NCI-H524 (cell line): Measurements from ENCODE around the gene PRSS50.
"Not testable (repeated sequence)": the region's sequence is repeated elsewhere in the genome, so short reads cannot be mapped to it uniquely, and the experiment has no call there.

ENCODE experiments used
- DNase-seq, 2 experiments: peaks; one replicate each; lab custom pipeline; 2025; lab: John Stamatoyannopoulos, UW

The PRSS50 gene

GRCh38 chr3:46717447-46718231 is at the start of gene PRSS50:
Gene PRSS50, minus strand, starts transcription at chr3:46717869. Its CDS starts 45 bp downstream, at chr3:46717824.
- no peak for DNase-seq

DNA sequence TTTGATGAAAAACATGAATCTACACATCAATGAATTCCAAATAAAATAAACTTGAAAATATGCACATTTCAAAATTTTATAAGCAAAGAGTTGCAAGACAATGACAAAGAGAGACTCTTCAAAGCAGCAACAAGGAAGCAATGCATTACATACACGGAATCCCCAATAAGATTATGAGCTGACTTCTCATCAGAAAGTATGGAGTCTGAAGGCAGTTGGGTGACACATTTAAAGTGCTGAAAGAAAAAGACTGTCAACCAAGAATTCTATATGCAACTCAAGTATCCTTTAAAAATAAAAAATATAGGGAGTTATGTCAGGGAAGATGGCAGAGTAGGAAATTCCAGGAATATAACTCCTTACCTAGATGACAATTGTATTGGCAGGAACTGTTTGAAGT is 46.5 kb upstream of the PRSS50 start:
- DNase-seq, result no peak

DNA sequence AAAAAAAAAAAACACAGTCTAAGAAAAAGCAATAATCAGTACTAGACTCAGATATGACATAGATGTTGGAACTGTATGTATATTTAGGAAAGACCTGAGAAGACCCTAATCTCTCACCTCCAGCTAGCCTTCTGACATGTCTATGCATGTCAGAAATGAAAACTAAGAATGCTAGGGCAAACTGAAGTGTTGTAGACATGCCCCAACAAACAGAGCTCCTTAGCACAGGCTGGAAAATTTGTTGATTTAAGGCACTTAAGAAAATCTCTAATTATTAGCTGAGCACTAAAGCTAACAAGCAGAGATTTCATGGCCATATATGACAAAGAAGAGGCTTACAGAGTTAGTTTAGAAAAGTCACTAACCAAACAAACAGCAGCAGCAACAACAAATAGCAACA is 45.5 kb upstream of the PRSS50 start:
- no peak for DNase-seq

DNA sequence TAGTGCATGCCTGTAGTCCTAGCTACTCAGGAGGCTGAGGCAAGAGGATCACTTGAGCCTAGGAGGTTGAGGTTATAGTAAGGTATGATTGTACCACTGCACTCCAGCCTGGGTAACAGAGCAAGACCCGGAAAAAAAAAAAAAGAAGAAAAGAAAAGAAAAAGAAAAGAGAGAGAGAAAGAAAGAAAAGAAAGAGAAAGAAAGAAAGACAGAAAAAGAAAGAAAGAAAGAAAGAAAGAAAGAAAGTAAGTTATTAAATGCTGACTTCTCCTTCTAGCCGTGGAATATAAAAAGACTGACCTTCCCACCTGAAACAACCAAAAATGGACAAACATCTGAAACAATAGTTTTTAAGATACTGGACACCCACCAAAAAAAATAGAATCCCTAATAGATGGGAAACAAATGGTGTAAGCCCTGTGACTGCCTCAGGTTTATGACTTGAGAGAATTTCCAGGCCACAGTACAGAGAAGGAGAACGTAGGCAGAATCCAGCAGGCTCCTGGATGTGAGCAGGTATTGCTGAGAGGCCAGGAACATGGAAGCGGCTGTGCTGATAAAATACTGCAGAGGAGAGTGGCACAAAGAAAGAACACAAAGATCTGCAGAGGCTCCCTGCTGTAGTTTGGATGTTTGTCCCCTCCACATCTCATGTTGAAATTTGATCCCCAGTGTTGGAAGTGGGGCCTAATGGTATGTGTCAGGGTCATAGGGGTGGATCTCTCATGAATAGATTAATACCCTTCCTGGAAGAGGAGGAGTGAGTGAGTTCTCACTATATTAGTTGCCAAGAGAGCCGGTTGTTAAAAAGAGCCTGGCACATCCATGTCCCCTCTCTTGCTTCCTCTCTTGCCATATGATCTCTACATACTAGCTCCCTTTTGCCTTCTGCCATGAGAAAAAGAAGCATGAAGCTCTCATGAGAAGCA is 41.8 kb upstream of the PRSS50 start:
- DNase-seq, result no peak

- DNase-seq, result no peak
Measured at GRCh38 chr3:46756642-46757041, 39.0 kb upstream of the PRSS50 start.

DNA sequence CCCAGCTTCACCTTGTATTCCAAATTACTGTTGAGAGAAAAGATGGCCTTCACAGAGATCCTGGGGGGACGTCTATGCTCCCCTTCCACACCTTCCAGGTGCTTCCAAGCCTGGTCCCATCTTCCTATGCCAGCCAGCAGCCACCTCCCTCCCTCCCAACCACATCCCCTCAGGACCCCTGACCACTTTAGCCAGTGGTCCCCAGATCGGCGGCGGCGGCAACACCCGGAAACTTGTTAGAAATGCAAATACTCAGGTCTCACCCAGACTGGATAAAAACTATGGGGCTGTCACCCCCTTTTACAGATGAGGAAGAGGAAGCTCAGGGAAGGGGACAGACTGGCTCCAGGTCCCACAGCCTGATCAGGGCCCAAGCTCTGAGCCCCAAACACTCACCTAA is 38.0 kb upstream of the PRSS50 start:
- DNase-seq, result no peak

- not testable (repeated sequence) for DNase-seq
Measured at GRCh38 chr3:46753127-46753526, 35.5 kb upstream of the PRSS50 start.

DNA sequence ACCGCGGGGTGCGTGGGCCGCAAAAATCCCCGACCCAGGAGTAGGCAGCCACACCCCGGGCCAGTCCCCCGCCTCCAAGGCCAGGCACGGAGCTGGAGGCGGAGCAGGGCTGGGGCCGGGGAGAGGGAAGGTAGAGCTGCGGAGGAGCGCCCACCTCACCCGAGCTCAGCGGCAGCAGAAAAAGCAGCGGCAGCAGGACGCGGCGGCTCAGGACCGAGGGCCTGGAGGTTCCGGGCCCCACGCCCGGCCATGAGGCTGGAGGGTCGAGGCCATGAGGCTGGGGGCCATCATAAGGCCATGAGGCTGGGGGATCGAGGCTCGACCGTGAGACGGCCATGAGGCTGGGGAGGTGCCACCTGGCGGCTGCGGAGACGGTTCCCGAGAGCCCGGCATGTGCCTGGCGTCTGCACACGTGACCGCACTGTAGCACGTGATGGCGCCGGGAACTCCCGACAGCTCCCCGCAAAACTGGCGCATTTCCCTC is 32.9 kb upstream of the PRSS50 start:
- DNase-seq, result no peak

- no peak for DNase-seq
Measured at GRCh38 chr3:46749129-46749528, 31.5 kb upstream of the PRSS50 start.

DNA sequence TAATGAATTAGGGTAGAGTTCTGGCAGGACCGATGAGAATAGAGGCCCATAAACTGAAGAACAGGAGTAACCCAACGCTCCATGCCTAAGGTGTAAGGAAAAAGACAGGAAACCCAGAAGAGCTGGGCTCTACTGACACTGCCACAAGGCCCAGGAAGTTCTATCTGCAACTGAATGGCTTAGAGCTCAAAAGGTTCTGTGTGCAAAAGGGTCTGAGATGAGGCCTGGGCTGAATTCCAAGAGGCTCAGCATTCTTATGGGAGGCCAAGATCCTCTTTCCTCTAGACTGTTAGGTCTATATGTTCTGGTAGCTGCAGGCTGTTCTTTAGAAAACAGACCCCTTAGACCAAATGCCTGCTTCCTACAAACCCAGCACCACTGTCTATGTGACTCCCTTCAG is 30.5 kb upstream of the PRSS50 start:
- DNase-seq, result no peak

- no peak for DNase-seq
Measured at GRCh38 chr3:46746711-46747110, 29.0 kb upstream of the PRSS50 start.

DNA sequence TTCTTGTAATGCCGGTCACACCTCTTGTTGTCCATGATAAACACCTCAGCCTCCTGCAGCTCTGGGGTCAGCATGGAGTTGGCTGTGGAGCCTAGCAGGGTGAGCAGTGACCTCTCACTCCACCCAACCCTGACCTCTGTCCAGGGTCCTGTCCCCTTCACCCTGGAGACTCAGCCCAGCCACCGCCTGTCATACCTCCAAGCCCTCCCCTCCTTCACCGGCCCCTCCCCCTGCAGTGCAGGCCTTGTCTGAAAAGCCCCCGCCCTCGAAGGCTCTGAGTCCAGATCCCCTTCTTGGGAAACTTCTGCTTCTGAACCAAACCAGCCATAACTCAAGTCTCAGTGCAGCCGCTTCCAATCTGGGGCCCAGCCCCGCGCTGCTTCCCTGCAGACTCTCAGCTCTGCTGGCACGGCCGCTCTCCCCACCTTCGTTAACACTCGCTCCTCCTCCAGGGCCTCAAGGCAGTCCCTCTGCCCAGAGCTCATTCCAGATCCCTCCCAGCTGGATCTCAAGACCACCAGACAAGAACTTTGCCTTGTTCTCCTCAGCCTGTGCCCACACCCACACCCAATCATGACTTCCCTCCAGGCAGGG is 25.4 kb upstream of the PRSS50 start:
- no peak for DNase-seq

- DNase-seq, result not testable (repeated sequence)
Measured at GRCh38 chr3:46739565-46739964, 21.9 kb upstream of the PRSS50 start.

DNA sequence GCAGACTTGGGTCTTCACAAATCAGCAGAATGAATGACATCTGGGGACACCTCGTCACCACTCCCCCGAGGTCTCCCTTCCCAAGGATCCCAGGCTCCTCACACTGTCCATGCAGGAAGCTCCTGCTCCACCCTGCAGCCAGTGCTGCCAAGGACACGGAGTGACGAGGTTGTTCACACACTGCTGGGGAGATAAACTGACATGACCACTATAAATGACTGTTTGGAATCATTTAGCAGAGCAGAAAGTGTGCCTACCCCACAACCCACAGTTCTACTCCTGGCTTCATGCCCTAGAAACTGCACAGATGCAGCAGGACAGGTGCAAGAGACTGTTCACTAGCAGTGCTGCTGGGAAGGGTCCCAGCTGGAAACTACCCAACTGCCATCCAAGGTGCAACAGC is 19.7 kb upstream of the PRSS50 start:
- DNase-seq, result no peak

DNA sequence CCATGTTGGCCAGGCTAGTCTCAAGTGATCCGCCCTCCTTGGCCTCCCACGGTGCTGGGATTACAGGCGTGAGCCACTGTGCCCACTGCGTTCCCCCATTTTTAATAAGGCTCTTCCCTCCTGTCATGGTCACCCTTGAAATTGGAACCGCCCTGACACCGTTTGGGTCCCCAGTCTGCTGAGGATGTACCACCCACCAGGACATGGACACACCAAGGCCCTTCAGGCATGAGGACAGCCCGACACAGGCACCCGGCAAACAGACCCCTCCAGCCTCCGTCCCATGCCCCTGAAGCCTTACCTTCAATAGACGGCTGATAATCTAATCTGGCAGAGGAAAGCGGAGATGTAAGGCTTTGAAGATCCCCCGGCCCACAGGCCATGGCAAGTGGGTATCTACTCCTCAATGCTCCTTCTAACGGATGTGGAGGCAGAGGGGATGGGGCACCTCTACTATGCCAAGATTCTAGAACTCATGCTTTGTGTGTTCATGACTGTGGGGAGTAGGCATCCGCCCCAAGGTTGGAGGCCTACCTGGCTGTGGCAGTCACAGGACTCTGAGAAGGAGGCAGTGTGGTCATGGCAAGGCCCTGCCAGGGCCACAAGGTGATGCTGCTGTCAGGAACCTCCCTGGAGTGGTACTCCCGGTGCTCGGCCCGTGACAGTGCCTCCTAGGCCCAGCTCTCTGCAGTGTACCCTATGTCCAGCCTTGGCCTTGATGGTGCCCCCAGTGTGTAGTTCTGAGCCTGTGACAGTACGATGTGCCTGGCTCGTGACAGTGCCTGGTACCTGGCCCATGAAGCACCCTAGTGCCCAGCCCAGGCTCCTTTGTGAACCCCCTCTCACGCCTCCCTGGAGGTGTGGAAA is 18.6 kb upstream of the PRSS50 start:
- DNase-seq, result no peak

GRCh38 chr3:46734773-46735172 is 17.1 kb upstream of the PRSS50 start:
- no peak for DNase-seq

DNA sequence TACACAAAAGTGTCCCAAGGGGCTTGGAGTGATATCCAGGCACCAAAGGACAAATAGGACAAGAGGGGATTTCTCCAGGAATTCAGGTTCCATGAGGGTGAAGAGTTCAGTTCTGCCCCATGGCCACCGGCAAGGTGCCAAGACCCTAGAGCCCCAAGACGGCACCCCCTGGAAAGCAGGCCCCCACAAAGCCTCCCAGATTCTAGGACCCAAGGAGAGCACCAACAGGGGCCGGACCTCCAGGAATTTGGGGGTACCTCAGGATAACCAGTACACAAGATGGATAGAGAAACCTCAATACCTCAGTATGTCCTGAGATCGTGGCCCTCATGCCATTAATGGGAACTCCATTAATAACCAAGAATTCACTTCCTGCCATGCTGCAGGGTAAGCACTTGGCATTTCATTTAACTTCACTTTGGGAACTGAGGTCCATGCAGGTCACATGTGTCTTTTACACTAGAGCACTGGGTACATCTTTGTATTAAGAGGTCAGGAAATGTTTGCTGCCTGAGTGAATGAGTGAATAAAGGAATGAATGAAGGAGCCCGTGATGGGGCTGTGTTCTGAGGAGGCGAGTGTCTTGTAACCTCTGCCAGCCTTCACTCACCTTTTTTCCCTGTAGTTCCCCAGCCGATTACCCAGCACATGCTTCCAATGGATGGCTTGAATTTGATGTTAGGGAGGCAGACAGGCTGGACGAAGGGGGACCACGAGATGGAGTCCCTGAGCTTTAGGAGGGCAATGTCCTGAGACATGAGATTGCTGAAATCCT is 15.5 kb upstream of the PRSS50 start:
- DNase-seq, result no peak

DNA sequence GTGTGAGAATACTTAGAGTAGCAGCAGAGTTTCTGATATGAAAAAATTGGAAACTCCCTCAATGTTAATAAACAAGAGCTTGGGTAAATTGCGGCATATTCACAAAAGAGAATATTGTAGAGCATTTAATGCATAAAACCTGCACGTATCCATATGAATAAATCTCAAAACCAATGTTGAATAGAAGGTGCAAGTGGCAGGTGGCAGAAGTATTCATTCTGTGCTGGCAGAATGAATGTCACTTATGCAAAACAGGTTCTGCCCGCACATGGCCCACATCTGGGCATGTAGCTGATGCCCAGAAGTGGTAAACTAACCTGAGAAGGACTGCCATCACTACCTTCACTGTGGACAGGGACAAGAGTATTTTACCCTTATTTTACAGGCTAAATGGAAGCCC is 14.1 kb upstream of the PRSS50 start:
- DNase-seq, result no peak

DNA sequence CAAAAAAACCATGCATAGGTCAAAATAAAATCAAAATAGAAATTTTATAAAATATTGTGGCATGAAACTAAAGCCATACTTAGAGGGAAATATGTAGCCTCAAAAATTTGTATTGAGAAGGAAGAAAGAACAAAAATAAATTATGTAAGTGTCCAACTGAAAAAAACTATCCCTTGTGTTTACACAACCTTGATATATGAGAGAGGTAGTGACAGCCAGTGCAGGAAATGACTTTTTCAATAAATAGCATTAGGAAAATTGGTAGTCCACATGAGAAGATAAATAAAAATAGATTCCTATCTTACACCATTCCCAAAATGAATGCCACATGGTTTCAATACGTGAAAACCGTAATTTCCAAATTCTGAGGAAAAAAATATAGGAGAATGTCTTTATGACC is 13.2 kb upstream of the PRSS50 start:
- DNase-seq, result no peak

DNA sequence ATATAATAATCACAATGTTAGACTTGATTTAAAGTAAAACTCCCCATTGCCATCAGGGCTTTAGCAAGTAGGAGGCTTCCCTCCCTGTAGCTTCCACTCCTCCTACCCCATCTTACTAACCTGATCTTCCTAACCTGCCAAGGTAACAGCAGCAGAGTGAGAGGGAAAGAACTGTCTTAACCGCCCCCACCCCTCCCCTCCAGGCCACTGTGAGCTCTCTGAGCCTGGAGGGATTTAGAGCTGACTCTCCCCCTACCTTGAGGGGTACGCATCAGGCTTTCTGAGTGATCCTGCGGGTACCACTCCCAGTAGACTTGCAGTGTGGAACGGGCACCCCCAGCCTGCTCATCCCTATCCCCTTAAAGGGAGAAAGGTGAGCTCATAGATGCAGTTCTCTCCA is 11.4 kb upstream of the PRSS50 start:
- no peak for DNase-seq
